H1 (cell line): ENCODE measurements around the gene CREG2. TPM values are rescaled to one million over a fixed set of nuclear protein-coding genes. Genes with fewer than 3 reads are reported as not detected.

Source experiments
- CHD1 ChIP-seq: IDR thresholded peaks from 2 replicates; pipeline ENCODE4 v1.6.1; 2012; ENCODE audit warnings: low read depth, low read length, improper control_type of control experiment
- HDAC2 ChIP-seq, 2 experiments: fragments of 300-600 bp in 1 of 2; sonication (generic) in 1 of 2; IDR thresholded peaks; 2 replicates each; pipeline ENCODE4 v1.6.1; 2011 to 2012; ENCODE audit warnings: low read depth in 2 of 2, low read length in 2 of 2, mild to moderate bottlenecking in 2 of 2, moderate library complexity in 2 of 2, borderline replicate concordance in 1 of 2, inconsistent platforms in 1 of 2
- polyA plus RNA-seq, 7 experiments: library from polyadenylated mRNA; depleted of rRNA in 3 of 7; stranded (reverse) in 5 of 7; unstranded in 2 of 7; fragments of >200 nt in 5 of 7; fragments of 200-250 nt in 2 of 7; gene quantifications; 1 replicate in 5 of 7; 2 replicates in 1 of 7; 4 replicates in 1 of 7; pipeline versions ENCODE4 v1.2.1 to v1.2.3, GENCODE V29; 2011 to 2013; ENCODE audit warnings: missing spikeins in 2 of 7, mixed read lengths in 2 of 7
- total RNA-seq: library from RNA; stranded (reverse); fragmentation: NEBNext Ultra II Directional; extraction: Animal tissue kit (Norgen Biotek cat#: 25700); gene quantifications from 2 replicates; pipeline ENCODE4 v1.2.1, GENCODE V29; 2021

Gene CREG2
- total and polyA plus RNA-seq, 2 of the 8 experiments (the other 6 are each of a cell fraction or from before 2014, with no cell fraction given), result 2.0 to 2.2 TPM

GRCh38 chr2:101395545-101396315 lies 8.4 kb upstream of the CREG2 start (continued):
- TF ChIP-seq HDAC2 (IDR thresholded peaks at IDR 0.05; ENCODE audit: borderline replicate concordance in 1 of 2, low read depth in 2 of 2, low read length in 2 of 2), result no peak
- TF ChIP-seq CHD1, result no peak
